HepG2 (cell line): Measurements from ENCODE around the gene ARL4D. TPM values are rescaled to one million over a fixed set of nuclear protein-coding genes. Genes with fewer than 3 reads are reported as not detected.

ENCODE experiments used
- ATF6 ChIP-seq: sonication (generic); formaldehyde crosslinking; conservative IDR thresholded peaks from 2 replicates; pipeline ENCODE4 v1.4.0; 2020; ENCODE audit warnings: missing genetic modification reagents
- CBX1 ChIP-seq: IDR thresholded peaks from one replicate; pipeline ENCODE4 v1.6.1; 2016; ENCODE audit warnings: antibody characterized with exemption, low read depth
- E2F5 ChIP-seq: sonication (generic); formaldehyde crosslinking; conservative IDR thresholded peaks from 2 replicates; pipeline ENCODE4 v1.4.0; 2020; ENCODE audit warnings: missing genetic modification reagents
- HDAC1 ChIP-seq: sonication (generic); formaldehyde crosslinking; IDR thresholded peaks from 2 replicates; pipeline ENCODE4 v1.5.1; 2020; ENCODE audit warnings: mild to moderate bottlenecking, missing genetic modification reagents
- IRF1 ChIP-seq: sonication (generic); formaldehyde crosslinking; IDR thresholded peaks from 2 replicates; pipeline ENCODE4 v1.4.0; 2020; ENCODE audit warnings: low read depth, mild to moderate bottlenecking, missing genetic modification reagents
- MAFF ChIP-seq: IDR thresholded peaks from 2 replicates; pipeline ENCODE4 v1.6.1; 2011; ENCODE audit warnings: low read depth, low read length, improper control_type of control experiment
- PAX8 ChIP-seq: sonication (generic); formaldehyde crosslinking; IDR thresholded peaks from 2 replicates; pipeline ENCODE4 v1.8.0; 2022; ENCODE audit warnings: mild to moderate bottlenecking, missing genetic modification reagents, borderline replicate concordance
- PLSCR1 ChIP-seq: sonication (generic); formaldehyde crosslinking; IDR thresholded peaks from 2 replicates; pipeline ENCODE4 v1.5.0; 2020; ENCODE audit warnings: missing genetic modification reagents, mild to moderate bottlenecking, borderline replicate concordance
- RBFOX2 ChIP-seq: fragments of 200-400 bp; formaldehyde crosslinking; IDR thresholded peaks from 2 replicates; pipeline ENCODE4 v1.6.1; 2017; ENCODE audit warnings: low read depth, mild to moderate bottlenecking, low read length
- SKIL ChIP-seq: sonication (generic); formaldehyde crosslinking; IDR thresholded peaks from 2 replicates; pipeline ENCODE4 v1.8.0; 2022; ENCODE audit warnings: missing genetic modification reagents, mild to moderate bottlenecking, moderate library complexity, borderline replicate concordance
- SP140L ChIP-seq: sonication (generic); formaldehyde crosslinking; IDR thresholded peaks from 2 replicates; pipeline ENCODE4 v1.4.0; 2020; ENCODE audit warnings: missing genetic modification reagents, borderline replicate concordance
- ZMYM2 ChIP-seq: sonication (generic); formaldehyde crosslinking; IDR thresholded peaks from 2 replicates; pipeline ENCODE4 v1.8.0; 2022; ENCODE audit warnings: mild to moderate bottlenecking, missing genetic modification reagents
- ZNF253 ChIP-seq: sonication (generic); formaldehyde crosslinking; IDR thresholded peaks from 2 replicates; pipeline ENCODE4 v1.8.0; 2022; ENCODE audit warnings: mild to moderate bottlenecking, missing genetic modification reagents, borderline replicate concordance
- ZNF317 ChIP-seq: sonication (generic); formaldehyde crosslinking; IDR thresholded peaks from 2 replicates; pipeline ENCODE4 v1.5.0; 2020; ENCODE audit warnings: mild to moderate bottlenecking, missing genetic modification reagents
- ZNF549 ChIP-seq: sonication (generic); formaldehyde crosslinking; IDR thresholded peaks from 2 replicates; pipeline ENCODE4 v1.5.0; 2020; ENCODE audit warnings: missing genetic modification reagents
- ZNF558 ChIP-seq: sonication (generic); formaldehyde crosslinking; IDR thresholded peaks from 2 replicates; pipeline ENCODE4 v1.9.0; 2022; ENCODE audit warnings: mild to moderate bottlenecking, missing genetic modification reagents, borderline replicate concordance
- ZNF800 ChIP-seq: sonication (generic); formaldehyde crosslinking; IDR thresholded peaks from 2 replicates; pipeline ENCODE4 v1.4.0; 2020; ENCODE audit warnings: missing genetic modification reagents
- polyA plus RNA-seq, 8 experiments: library from polyadenylated mRNA; depleted of rRNA in 3 of 8; stranded (reverse) in 7 of 8; unstranded in 1 of 8; fragments of >200 nt; fragmentation: Illumina TruSeq in 4 of 8; extraction: Trizol in 4 of 8; gene quantifications; 2 replicates each; pipeline versions ENCODE4 v1.2.1 to v1.2.3, GENCODE V29; 2011 to 2016; ENCODE audit warnings: low read depth in 4 of 8, missing spikeins in 1 of 8, mixed read lengths in 1 of 8; ENCODE audit not compliant: insufficient read depth in 1 of 8
- total RNA-seq, 5 experiments: library from RNA; depleted of rRNA; stranded (reverse); fragments of >200 nt; fragmentation: Illumina TruSeq; extraction: Trizol; gene quantifications; 2 replicates each; pipeline ENCODE4 v1.2.3, GENCODE V29; 2016; ENCODE audit warnings: low read depth in 1 of 5

ARL4D gene
- total and polyA plus RNA-seq, 2 of the 13 experiments (the other 11 are each of a cell fraction or from before 2014, with no cell fraction given): 9.0 to 25.9 TPM

- TF ChIP-seq E2F5 (CRISPR knock-in tag) (0 out of 2 replicates have a peak, but pooled peaks have one; percentile 24), MAFF (no peak), ZNF549 (CRISPR knock-in tag) (no peak), ATF6 (CRISPR knock-in tag) (no peak), PLSCR1 (CRISPR knock-in tag) (no peak), ZMYM2 (CRISPR knock-in tag) (no peak), ZNF800 (CRISPR knock-in tag) (peak; percentile 60; the same call in 1 of the 2 replicates), ZNF558 (CRISPR knock-in tag) (0 out of 2 replicates have a peak, but pooled peaks have one; percentile 84), HDAC1 (peak; percentile 84), SKIL (CRISPR knock-in tag) (no peak), SP140L (CRISPR knock-in tag) (peak; percentile 84), ZNF317 (no peak), PAX8 (CRISPR knock-in tag) (peak; percentile 1; the same call in 1 of the 2 replicates), ZNF253 (CRISPR knock-in tag) (no peak), RBFOX2 (peak; percentile 99), IRF1 (CRISPR knock-in tag) (peak; percentile 66; the same call in 1 of the 2 replicates), CBX1 (peak; percentile 97)
These were observed at the start of gene ARL4D (continued) for GRCh38 chr17:43398724-43399595.
